ENCODE results near the gene PTPRN. TPM values are rescaled to one million over a fixed set of nuclear protein-coding genes. Genes with fewer than 3 reads are reported as not detected.

The PTPRN gene
- total and polyA plus RNA-seq, 2 experiments from 2014 or later: 5.1 to 22.1 TPM

DNA sequence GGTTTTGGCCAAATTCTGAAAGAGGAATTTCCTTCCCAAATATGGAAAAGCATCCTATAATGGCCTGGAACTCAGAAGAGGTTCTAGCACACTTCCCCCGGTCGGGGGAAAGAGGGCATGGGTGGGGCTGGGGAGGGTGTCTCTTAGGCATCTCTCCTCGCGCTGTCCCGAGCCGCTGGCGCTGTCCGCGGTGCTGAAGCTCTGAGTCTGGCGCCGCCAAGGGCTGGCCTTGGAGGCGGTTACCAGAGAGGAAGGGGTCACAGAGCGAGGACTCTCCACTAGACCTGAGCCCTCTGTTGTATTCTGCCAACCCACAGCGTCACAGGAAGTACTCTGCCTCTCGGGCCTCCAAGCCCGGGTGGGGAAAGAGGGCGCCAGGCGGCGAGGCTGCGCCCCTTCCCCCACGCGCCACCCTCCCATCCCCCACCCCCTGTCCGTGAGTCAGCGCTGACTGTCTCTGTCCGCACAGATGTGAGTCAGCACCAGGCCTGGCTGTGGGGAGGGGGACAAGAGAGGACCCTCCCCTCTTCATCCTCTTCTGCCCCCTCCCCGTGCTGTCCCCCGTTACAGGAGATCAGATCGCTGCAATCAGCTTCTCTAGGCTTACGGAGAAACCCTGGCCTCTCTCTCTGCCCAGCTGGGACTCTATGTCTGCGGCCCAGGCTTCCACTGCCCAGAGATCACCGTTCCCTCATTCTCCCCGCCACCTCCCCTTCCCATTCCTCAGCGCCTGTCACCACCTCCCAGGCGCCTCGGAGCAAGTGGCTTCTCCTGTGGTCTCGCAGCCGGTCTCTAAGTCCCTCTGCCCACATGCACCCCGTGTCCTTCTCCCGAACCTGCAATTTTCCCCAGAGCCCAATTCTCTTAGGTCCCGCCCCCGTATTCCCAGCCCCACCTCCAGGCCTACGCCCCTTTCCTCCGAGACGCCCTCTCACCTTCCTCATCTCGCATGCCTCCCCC is 779 bp downstream of the PTPRN start:
- peak overlapping the region; percentile 87 for H3K4me3 Mint-ChIP-seq
- H2AFZ ChIP-seq: peak overlapping the region; percentile 94
- H3K27ac ChIP-seq (ENCODE audit: low read depth): no peak overlapping the region

DNA sequence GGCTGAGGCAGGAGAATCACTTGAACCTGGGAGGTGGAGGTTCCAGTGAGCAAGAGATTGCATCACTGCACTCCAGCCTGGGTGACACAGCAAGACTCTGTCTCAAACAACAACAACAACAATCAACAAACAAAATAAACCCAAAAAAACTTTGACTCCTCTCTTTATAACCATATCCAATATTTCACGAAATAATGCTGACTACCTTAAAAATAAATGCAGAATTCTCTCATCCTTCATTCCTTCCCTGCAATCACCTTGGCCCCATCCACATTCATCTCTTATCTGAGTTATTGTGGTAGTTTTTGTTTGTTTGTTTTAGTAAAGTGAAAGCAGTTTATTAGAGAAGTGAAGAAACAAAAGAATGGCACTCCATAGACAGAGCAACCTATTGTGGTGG is 3.2 kb downstream of the PTPRN start:
- H3K27me3 ChIP-seq (ENCODE audit: insufficient read depth): peaks cover 16% of the 10 kb centered on the region
- H3K36me3 Mint-ChIP-seq (ENCODE audit: low read depth): no peaks in the 10 kb centered on the region
- no peaks in the 10 kb centered on the region for H3K9me2 ChIP-seq (ENCODE audit: insufficient read depth)
- H3K27ac Mint-ChIP-seq: no peak overlapping the region
- no peaks in the 10 kb centered on the region for H3K36me3 ChIP-seq (ENCODE audit: insufficient read depth)
- peaks cover 4% of the 10 kb centered on the region; the same call in 1 of the 2 replicates for H3F3A ChIP-seq (replicated peaks; ENCODE audit: low read depth)
- H3K27me3 Mint-ChIP-seq (ENCODE audit: insufficient read depth, low read depth, poor library complexity): peaks cover 11% of the 10 kb centered on the region
- H4K20me1 ChIP-seq (replicated peaks; ENCODE audit: insufficient read depth): peaks cover 12% of the 10 kb centered on the region
- H3K4me3 Mint-ChIP-seq: no peak overlapping the region
- ATAC-seq: no peak
- H3K4me2 ChIP-seq: no peak overlapping the region
- no peak overlapping the region for H2AFZ ChIP-seq
- DNase-seq (ENCODE audit: low spot score): no peak
- no peak overlapping the region for H3K4me3 ChIP-seq
- peaks cover 17% of the 10 kb centered on the region for H3K4me1 ChIP-seq (ENCODE audit: insufficient read depth)
- TF ChIP-seq CTCF (conservative IDR thresholded peaks at IDR 0.05; ENCODE audit: low read depth in 2 of 2) (no peak), NANOG (IDR thresholded peaks at IDR 0.05; ENCODE audit: borderline replicate concordance) (no peak), REST (IDR thresholded peaks at IDR 0.05; ENCODE audit: unreplicated experiment) (no peak)
- H3K27ac ChIP-seq (ENCODE audit: low read depth): no peak overlapping the region
- no peaks in the 10 kb centered on the region for H3K79me2 ChIP-seq (replicated peaks; ENCODE audit: insufficient read depth)
- no peaks in the 10 kb centered on the region; the same call in 2 of the 3 replicates for H3K9me3 Mint-ChIP-seq
- peaks cover 16% of the 10 kb centered on the region for H3K4me1 Mint-ChIP-seq

More for the DNA sequence above, 779 bp downstream of the PTPRN start:
- Mint-ChIP-seq H3K27me3 (ENCODE audit: insufficient read depth, low read depth, poor library complexity) (peaks cover 7% of the 10 kb centered on the region), H3K9me3 (peaks cover 3% of the 10 kb centered on the region; the same call in 2 of the 3 replicates), H3K27ac (no peak overlapping the region), H3K4me1 (peaks cover 23% of the 10 kb centered on the region), H3K36me3 (ENCODE audit: low read depth) (0 out of 3 replicates have a peak, but pooled peaks cover 2% of the 10 kb centered on the region)
- ATAC-seq (peak; percentile 84), DNase-seq (ENCODE audit: low spot score) (peak; percentile 93)
- no peak for TF ChIP-seq ZNF331 (CRISPR knock-in tag; IDR thresholded peaks at IDR 0.05; ENCODE audit: low read depth)
- TF ChIP-seq REST (IDR thresholded peaks at IDR 0.05; ENCODE audit: unreplicated experiment): peak; percentile 97
- H3K36me3 ChIP-seq (ENCODE audit: insufficient read depth): no peaks in the 10 kb centered on the region
- H4K20me1 ChIP-seq (replicated peaks; ENCODE audit: insufficient read depth): peaks cover 12% of the 10 kb centered on the region
- peaks cover 16% of the 10 kb centered on the region for H3K27me3 ChIP-seq (ENCODE audit: insufficient read depth)
- peak overlapping the region; percentile 84 for H3K4me3 ChIP-seq
- peaks cover 4% of the 10 kb centered on the region; the same call in 1 of the 2 replicates for H3F3A ChIP-seq (replicated peaks; ENCODE audit: low read depth)
- H3K9me2 ChIP-seq (ENCODE audit: insufficient read depth): no peaks in the 10 kb centered on the region
- H3K4me1 ChIP-seq (ENCODE audit: insufficient read depth): peaks cover 21% of the 10 kb centered on the region
- H3K79me2 ChIP-seq (replicated peaks; ENCODE audit: insufficient read depth): no peaks in the 10 kb centered on the region
- peak overlapping the region; percentile 94 for H3K4me2 ChIP-seq

Measured in GM23338 (cell line).